ENCODE data around the gene TSPAN16. TPM values are rescaled to one million over a fixed set of nuclear protein-coding genes. Genes with fewer than 3 reads are reported as not detected.

The TSPAN16 gene
- total and polyA plus RNA-seq, 2 experiments from 2014 or later, result not detected

DNA sequence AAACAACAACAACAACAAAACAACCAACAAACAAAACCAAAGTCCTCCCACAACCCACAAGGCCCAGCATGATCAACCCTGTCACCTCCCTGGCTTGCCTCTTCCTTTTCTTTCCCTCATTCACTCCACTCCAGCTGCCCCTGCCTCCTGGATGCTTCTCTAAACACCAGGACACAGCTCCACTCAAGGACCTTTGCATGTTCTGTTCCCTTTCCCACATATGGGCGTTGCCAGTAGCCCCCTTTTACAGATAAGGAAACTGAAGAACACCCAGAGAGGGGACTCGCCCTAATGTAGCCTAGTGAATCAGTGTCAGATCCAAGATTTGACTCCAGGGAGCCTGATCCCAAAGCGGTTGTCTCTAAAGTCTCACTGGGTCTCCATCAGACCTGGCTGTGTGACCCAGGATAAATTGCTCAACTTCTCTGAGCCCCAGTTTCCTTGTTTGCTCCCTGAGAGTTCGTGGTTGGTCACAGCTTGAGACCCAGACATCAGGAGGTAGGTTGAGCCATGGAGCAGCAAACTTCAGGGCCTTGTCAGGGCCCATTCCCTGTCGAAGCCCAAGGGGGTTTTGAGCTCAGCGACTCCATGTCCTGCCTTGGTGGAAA, 30.7 kb upstream of the TSPAN16 start:
- no peak overlapping the region; the same call in 1 of the 2 replicates for H3K27ac Mint-ChIP-seq

DNA sequence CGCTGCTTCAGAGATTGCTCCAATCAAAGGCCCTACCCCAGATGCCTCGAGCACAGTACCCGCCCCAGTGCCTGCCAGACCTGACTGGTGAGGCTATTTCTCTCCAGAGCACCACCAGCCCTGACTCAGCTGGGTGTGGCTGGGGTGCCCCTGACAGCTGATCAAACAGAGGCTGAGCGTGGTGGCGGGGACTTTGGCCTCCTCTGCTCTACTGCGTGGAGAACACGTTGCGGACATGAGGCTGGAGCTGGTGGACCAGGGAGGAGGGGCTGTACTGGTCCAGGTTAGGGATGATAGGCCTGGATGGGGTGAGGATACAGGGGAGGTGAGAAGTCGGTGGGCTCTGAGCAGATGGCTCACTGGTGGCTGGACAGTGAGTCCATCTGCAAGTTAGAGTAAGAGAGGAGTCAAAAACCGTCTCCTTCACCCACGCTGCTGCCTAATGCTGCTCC, 30.1 kb upstream of the TSPAN16 start:
- H3K9me3 Mint-ChIP-seq, result no peaks in the 10 kb centered on the region
- no peak overlapping the region for H3K4me2 ChIP-seq
- no peaks in the 10 kb centered on the region for H3K9me2 ChIP-seq (ENCODE audit: insufficient read depth)
- no peaks in the 10 kb centered on the region for H3K27me3 ChIP-seq (ENCODE audit: insufficient read depth)
- peaks cover 19% of the 10 kb centered on the region for H3K27me3 Mint-ChIP-seq (ENCODE audit: insufficient read depth, low read depth, poor library complexity)
- no peaks in the 10 kb centered on the region for H4K20me1 ChIP-seq (replicated peaks; ENCODE audit: insufficient read depth)
- no peaks in the 10 kb centered on the region for H3K36me3 ChIP-seq (ENCODE audit: insufficient read depth)
- no peaks in the 10 kb centered on the region for H3K4me1 ChIP-seq (ENCODE audit: insufficient read depth)
- peaks cover 2% of the 10 kb centered on the region; the same call in 1 of the 3 replicates for H3K36me3 Mint-ChIP-seq (ENCODE audit: low read depth)
- ATAC-seq (no peak), DNase-seq (ENCODE audit: low spot score) (no peak)
- no peaks in the 10 kb centered on the region for H3K79me2 ChIP-seq (replicated peaks; ENCODE audit: insufficient read depth)
- no peak overlapping the region for H3K27ac Mint-ChIP-seq
- H2AFZ ChIP-seq, result 0 out of 2 replicates have a peak overlapping the region, but pooled peaks have one; percentile 88
- no peak overlapping the region for H3K4me3 Mint-ChIP-seq
- no peak overlapping the region for H3K27ac ChIP-seq (ENCODE audit: low read depth)
- no peak for TF ChIP-seq EZH2 (IDR thresholded peaks at IDR 0.05; ENCODE audit: low read depth, unreplicated experiment)
- TF ChIP-seq, protein P1, sequence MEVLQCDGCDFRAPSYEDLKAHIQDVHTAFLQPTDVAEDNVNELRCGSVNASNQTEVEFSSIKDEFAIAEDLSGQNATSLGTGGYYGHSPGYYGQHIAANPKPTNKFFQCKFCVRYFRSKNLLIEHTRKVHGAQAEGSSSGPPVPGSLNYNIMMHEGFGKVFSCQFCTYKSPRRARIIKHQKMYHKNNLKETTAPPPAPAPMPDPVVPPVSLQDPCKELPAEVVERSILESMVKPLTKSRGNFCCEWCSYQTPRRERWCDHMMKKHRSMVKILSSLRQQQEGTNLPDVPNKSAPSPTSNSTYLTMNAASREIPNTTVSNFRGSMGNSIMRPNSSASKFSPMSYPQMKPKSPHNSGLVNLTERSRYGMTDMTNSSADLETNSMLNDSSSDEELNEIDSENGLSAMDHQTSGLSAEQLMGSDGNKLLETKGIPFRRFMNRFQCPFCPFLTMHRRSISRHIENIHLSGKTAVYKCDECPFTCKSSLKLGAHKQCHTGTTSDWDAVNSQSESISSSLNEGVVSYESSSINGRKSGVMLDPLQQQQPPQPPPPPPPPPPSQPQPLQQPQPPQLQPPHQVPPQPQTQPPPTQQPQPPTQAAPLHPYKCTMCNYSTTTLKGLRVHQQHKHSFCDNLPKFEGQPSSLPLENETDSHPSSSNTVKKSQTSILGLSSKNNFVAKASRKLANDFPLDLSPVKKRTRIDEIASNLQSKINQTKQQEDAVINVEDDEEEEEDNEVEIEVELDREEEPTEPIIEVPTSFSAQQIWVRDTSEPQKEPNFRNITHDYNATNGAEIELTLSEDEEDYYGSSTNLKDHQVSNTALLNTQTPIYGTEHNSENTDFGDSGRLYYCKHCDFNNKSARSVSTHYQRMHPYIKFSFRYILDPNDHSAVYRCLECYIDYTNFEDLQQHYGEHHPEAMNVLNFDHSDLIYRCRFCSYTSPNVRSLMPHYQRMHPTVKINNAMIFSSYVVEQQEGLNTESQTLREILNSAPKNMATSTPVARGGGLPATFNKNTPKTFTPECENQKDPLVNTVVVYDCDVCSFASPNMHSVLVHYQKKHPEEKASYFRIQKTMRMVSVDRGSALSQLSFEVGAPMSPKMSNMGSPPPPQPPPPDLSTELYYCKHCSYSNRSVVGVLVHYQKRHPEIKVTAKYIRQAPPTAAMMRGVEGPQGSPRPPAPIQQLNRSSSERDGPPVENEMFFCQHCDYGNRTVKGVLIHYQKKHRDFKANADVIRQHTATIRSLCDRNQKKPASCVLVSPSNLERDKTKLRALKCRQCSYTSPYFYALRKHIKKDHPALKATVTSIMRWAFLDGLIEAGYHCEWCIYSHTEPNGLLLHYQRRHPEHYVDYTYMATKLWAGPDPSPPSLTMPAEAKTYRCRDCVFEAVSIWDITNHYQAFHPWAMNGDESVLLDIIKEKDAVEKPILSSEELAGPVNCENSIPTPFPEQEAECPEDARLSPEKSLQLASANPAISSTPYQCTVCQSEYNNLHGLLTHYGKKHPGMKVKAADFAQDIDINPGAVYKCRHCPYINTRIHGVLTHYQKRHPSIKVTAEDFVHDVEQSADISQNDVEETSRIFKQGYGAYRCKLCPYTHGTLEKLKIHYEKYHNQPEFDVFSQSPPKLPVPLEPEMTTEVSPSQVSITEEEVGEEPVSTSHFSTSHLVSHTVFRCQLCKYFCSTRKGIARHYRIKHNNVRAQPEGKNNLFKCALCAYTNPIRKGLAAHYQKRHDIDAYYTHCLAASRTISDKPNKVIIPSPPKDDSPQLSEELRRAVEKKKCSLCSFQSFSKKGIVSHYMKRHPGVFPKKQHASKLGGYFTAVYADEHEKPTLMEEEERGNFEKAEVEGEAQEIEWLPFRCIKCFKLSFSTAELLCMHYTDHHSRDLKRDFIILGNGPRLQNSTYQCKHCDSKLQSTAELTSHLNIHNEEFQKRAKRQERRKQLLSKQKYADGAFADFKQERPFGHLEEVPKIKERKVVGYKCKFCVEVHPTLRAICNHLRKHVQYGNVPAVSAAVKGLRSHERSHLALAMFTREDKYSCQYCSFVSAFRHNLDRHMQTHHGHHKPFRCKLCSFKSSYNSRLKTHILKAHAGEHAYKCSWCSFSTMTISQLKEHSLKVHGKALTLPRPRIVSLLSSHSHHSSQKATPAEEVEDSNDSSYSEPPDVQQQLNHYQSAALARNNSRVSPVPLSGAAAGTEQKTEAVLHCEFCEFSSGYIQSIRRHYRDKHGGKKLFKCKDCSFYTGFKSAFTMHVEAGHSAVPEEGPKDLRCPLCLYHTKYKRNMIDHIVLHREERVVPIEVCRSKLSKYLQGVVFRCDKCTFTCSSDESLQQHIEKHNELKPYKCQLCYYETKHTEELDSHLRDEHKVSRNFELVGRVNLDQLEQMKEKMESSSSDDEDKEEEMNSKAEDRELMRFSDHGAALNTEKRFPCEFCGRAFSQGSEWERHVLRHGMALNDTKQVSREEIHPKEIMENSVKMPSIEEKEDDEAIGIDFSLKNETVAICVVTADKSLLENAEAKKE (CRISPR knock-in tag; IDR thresholded peaks at IDR 0.05), result no peak
- no peak for TF ChIP-seq POLR2AphosphoS5 (IDR thresholded peaks at IDR 0.05; ENCODE audit: low read depth)
- TF ChIP-seq, protein P2, sequence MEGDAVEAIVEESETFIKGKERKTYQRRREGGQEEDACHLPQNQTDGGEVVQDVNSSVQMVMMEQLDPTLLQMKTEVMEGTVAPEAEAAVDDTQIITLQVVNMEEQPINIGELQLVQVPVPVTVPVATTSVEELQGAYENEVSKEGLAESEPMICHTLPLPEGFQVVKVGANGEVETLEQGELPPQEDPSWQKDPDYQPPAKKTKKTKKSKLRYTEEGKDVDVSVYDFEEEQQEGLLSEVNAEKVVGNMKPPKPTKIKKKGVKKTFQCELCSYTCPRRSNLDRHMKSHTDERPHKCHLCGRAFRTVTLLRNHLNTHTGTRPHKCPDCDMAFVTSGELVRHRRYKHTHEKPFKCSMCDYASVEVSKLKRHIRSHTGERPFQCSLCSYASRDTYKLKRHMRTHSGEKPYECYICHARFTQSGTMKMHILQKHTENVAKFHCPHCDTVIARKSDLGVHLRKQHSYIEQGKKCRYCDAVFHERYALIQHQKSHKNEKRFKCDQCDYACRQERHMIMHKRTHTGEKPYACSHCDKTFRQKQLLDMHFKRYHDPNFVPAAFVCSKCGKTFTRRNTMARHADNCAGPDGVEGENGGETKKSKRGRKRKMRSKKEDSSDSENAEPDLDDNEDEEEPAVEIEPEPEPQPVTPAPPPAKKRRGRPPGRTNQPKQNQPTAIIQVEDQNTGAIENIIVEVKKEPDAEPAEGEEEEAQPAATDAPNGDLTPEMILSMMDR (conservative IDR thresholded peaks at IDR 0.05; ENCODE audit: low read depth in 2 of 2), result no peak
- TF ChIP-seq NANOG (IDR thresholded peaks at IDR 0.05; ENCODE audit: borderline replicate concordance), result no peak
- no peak for TF ChIP-seq ZNF331 (CRISPR knock-in tag; IDR thresholded peaks at IDR 0.05; ENCODE audit: low read depth)
- H3K4me1 Mint-ChIP-seq, result peaks cover 17% of the 10 kb centered on the region
- H3F3A ChIP-seq (replicated peaks; ENCODE audit: low read depth), result no peaks in the 10 kb centered on the region
- H3K4me3 ChIP-seq, result no peak overlapping the region

More for the DNA sequence above, 30.7 kb upstream of the TSPAN16 start:
- Mint-ChIP-seq H3K9me3 (no peaks in the 10 kb centered on the region), H3K27me3 (ENCODE audit: insufficient read depth, low read depth, poor library complexity) (peaks cover 19% of the 10 kb centered on the region), H3K36me3 (ENCODE audit: low read depth) (peaks cover 3% of the 10 kb centered on the region; the same call in 1 of the 3 replicates), H3K4me3 (no peak overlapping the region; the same call in 2 of the 3 replicates), H3K4me1 (peaks cover 18% of the 10 kb centered on the region)
- Histone ChIP-seq H4K20me1 (replicated peaks; ENCODE audit: insufficient read depth) (no peaks in the 10 kb centered on the region), H3K36me3 (ENCODE audit: insufficient read depth) (no peaks in the 10 kb centered on the region), H3F3A (replicated peaks; ENCODE audit: low read depth) (no peaks in the 10 kb centered on the region), H3K9me2 (ENCODE audit: insufficient read depth) (no peaks in the 10 kb centered on the region), H3K79me2 (replicated peaks; ENCODE audit: insufficient read depth) (peaks cover 4% of the 10 kb centered on the region; the same call in 1 of the 2 replicates), H3K4me2 (no peak overlapping the region), H2AFZ (peak overlapping the region; percentile 88; the same call in 1 of the 2 replicates), H3K27ac (ENCODE audit: low read depth) (no peak overlapping the region), H3K27me3 (ENCODE audit: insufficient read depth) (no peaks in the 10 kb centered on the region), H3K4me1 (ENCODE audit: insufficient read depth) (no peaks in the 10 kb centered on the region), H3K4me3 (no peak overlapping the region)
- TF ChIP-seq ZNF331 (CRISPR knock-in tag; IDR thresholded peaks at IDR 0.05; ENCODE audit: low read depth), result no peak
- no peak for DNase-seq (ENCODE audit: low spot score)
- no peak for ATAC-seq
